Left kidney (tissue), 8 donors: ENCODE measurements around the gene RPL13A. TPM values are rescaled to one million over a fixed set of nuclear protein-coding genes. Genes with fewer than 3 reads are reported as not detected.
A peak's percentile ranks its signal among the peaks of the same experiment; 100 is the strongest.
"Not testable (repeated sequence)": the region's sequence is repeated elsewhere in the genome, so short reads cannot be mapped to it uniquely, and the experiment has no call there.

ENCODE experiments used
- DNase-seq: peaks from one replicate; pipeline ENCODE4 v3.0.0-alpha.2; 2013
- long read RNA-seq, 8 donors: transcript quantifications; one replicate each; lab custom pipeline, GENCODE V29; 2026
- polyA plus RNA-seq: library from polyadenylated mRNA; unstranded; fragments of 120-200 nt; gene quantifications from one replicate; pipeline ENCODE4 v1.2.1, GENCODE V29; 2013; ENCODE audit not compliant: insufficient read length

The RPL13A gene
- 2,088 TPM for polyA plus RNA-seq
- long read RNA-seq, donor 1, transcript RPL13A-214 (8 exons, 1,122 nt): minor isoform, 33 of 1,612 reads
- long read RNA-seq, donor 1, transcript RPL13A-204 (5 exons, 728 nt): minor isoform, 36 of 1,612 reads
- long read RNA-seq, donor 1, transcript RPL13A-201 (8 exons, 1,181 nt): major isoform, 829 of 1,612 reads
- long read RNA-seq, donor 1, partial matches to known transcripts: 675 of 1,612 reads
- long read RNA-seq, donor 1, other reads (novel, unspliced or antisense): 34 of 1,612 reads
- long read RNA-seq, donor 2, transcript RPL13A-201 (8 exons, 1,181 nt): major isoform, 787 of 1,370 reads
- long read RNA-seq, donor 2, transcript RPL13A-204 (5 exons, 728 nt): minor isoform, 33 of 1,370 reads
- long read RNA-seq, donor 2, transcript RPL13A-214 (8 exons, 1,122 nt): minor isoform, 34 of 1,370 reads
- long read RNA-seq, donor 2, partial matches to known transcripts: 489 of 1,370 reads
- long read RNA-seq, donor 2, other reads (novel, unspliced or antisense): 26 of 1,370 reads
- long read RNA-seq, donor 3, transcript RPL13A-214 (8 exons, 1,122 nt): minor isoform, 23 of 1,062 reads
- long read RNA-seq, donor 3, transcript RPL13A-201 (8 exons, 1,181 nt): major isoform, 543 of 1,062 reads
- long read RNA-seq, donor 3, transcript RPL13A-204 (5 exons, 728 nt): minor isoform, 16 of 1,062 reads
- long read RNA-seq, donor 3, partial matches to known transcripts: 464 of 1,062 reads
- long read RNA-seq, donor 3, other reads (novel, unspliced or antisense): 12 of 1,062 reads
- long read RNA-seq, donor 4, transcript RPL13A-204 (5 exons, 728 nt): minor isoform, 9 of 281 reads
- long read RNA-seq, donor 4, transcript RPL13A-201 (8 exons, 1,181 nt): major isoform, 138 of 281 reads
- long read RNA-seq, donor 4, partial matches to known transcripts: 131 of 281 reads
- long read RNA-seq, donor 4, other reads (novel, unspliced or antisense): 0 of 281 reads
- long read RNA-seq, donor 5, transcript RPL13A-214 (8 exons, 1,122 nt): minor isoform, 56 of 2,814 reads
- long read RNA-seq, donor 5, transcript RPL13A-201 (8 exons, 1,181 nt): major isoform, 1,628 of 2,814 reads
- long read RNA-seq, donor 5, transcript RPL13A-204 (5 exons, 728 nt): minor isoform, 37 of 2,814 reads
- long read RNA-seq, donor 5, partial matches to known transcripts: 1,032 of 2,814 reads
- long read RNA-seq, donor 5, other reads (novel, unspliced or antisense): 55 of 2,814 reads
- long read RNA-seq, donor 6, transcript RPL13A-214 (8 exons, 1,122 nt): minor isoform, 26 of 1,736 reads
- long read RNA-seq, donor 6, transcript RPL13A-204 (5 exons, 728 nt): minor isoform, 54 of 1,736 reads
- long read RNA-seq, donor 6, transcript RPL13A-201 (8 exons, 1,181 nt): major isoform, 958 of 1,736 reads
- long read RNA-seq, donor 6, partial matches to known transcripts: 648 of 1,736 reads
- long read RNA-seq, donor 6, other reads (novel, unspliced or antisense): 48 of 1,736 reads
- long read RNA-seq, donor 7, transcript RPL13A-214 (8 exons, 1,122 nt): minor isoform, 46 of 2,696 reads
- long read RNA-seq, donor 7, transcript RPL13A-204 (5 exons, 728 nt): minor isoform, 38 of 2,696 reads
- long read RNA-seq, donor 7, transcript RPL13A-201 (8 exons, 1,181 nt): major isoform, 1,530 of 2,696 reads
- long read RNA-seq, donor 7, partial matches to known transcripts: 1,005 of 2,696 reads
- long read RNA-seq, donor 7, other reads (novel, unspliced or antisense): 69 of 2,696 reads
- long read RNA-seq, donor 8, transcript RPL13A-204 (5 exons, 728 nt): minor isoform, 8 of 644 reads
- long read RNA-seq, donor 8, transcript RPL13A-201 (8 exons, 1,181 nt): major isoform, 387 of 644 reads
- long read RNA-seq, donor 8, transcript RPL13A-214 (8 exons, 1,122 nt): minor isoform, 12 of 644 reads
- long read RNA-seq, donor 8, partial matches to known transcripts: 221 of 644 reads
- long read RNA-seq, donor 8, other reads (novel, unspliced or antisense): 15 of 644 reads

DNA sequence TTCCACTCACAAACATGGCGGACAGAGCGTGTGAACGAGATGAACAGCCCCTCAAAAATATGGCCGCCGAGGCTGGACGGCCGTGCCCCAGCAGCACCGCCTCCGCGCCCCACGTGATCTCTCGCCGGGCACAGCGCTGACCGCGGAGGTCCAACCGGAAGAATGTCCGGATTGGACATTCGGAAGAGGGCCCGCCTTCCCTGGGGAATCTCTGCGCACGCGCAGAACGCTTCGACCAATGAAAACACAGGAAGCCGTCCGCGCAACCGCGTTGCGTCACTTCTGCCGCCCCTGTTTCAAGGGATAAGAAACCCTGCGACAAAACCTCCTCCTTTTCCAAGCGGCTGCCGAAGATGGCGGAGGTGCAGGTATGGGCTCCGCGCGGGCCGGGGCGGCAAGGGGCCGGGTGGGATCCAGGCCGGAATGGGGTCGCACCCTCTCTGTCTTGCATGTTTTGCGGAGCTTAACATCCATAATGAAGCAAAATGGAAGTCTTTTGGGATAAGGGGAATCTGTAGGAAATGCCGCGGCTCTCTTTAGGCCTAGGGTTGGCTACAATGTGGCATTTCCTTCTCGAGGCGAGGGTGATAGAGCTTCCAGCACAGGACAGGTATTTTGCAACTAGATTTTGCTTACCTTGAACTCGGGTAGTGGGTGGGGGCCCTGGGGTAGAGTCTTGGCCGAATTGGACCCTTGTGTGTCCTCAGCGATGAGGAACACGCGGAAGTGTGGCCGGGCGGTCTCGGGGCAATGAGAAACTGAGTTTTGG is at the start of gene RPL13A:
RPL13A (plus strand) TSS at position 332 of the 769 bp plus-strand sequence; CDS start at position 354, 22 bp downstream.
- DNase-seq: peak; percentile 100

GRCh38 chr19:49438261-49438660 is 49.1 kb upstream of the RPL13A start:
- DNase-seq: no peak

GRCh38 chr19:49439836-49440235 is 47.6 kb upstream of the RPL13A start:
- DNase-seq: no peak

DNA sequence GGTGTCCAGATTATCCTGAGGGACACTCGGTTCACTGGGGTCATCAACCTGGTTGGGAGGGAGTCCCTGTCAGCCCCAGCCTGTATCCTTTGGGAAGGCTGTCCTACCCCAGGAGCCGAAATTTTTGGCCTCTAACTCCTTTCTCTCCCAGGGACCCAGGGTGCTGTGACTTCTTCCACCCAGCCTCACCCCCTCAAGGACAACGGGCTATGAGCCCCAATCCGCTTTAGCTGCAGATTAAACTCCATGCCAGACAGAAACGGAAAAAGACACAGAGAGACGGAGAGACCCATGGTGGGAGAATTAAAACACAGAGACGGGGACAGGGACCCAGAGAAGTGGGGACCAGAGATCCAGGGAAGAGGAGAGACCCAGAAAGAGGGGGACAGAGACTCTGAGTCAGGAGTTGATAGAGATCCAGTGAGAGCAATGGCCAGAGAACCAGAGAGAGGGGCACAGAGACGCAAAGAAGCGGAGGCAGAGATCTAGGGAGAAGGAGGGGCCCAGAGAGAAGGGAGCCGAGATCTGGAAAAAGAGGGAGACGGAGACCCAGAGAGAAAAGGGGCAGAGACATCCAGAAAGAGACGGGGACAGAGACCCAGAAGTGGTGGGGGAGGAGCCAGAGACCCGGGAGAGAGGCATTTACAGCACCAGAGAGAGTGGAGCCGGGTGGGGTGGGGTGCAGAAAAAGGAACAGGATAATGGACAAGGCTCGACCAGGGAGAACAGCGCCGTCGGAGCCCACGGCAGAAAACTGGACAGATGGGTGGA is 46.8 kb upstream of the RPL13A start:
- no peak for DNase-seq

DNA sequence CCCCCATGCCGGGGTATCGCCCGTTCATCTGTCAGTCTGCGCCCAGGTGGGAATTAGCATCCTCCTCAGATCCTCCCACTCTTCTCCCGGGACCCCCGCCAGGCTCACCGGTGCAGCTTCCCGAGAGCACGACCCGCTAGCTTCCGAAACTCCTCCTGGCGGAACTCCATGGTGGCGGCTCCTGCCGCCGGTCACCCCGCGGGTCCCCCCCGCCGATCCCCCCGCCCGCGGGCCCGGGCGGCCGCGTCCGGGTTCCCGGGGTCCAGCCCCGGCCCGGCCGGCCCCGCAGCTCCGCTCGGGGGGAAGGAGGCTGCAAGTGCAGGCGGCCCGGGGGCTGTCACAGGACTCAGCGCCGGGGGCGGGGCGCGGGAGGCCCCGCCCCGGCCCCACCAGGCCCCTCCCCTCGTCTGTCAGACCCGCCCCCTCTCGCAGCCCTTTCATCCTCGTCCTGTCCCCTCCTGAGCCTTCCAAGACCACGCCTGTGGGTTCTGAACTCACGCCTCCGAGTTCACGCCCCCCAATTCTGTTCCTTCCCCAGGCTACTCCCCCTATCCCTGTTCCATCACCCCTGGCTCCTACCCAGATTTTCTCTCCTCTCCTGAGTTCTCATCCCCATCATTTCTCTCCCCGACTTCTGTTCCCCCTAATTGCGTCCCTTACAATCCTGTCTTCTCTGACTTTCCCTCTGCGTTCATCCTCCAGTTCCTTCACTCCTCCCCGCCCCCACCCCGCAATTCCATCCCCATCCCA is 46.0 kb upstream of the RPL13A start, which contains the start of gene SLC17A7:
SLC17A7 (minus strand) TSS at position 318 of the 750 bp plus-strand sequence; CDS start at position 170, 148 bp downstream.
- no peak for DNase-seq

- no peak for DNase-seq
Measured at GRCh38 chr19:49441960-49442350, 45.5 kb upstream of the RPL13A start.

- no peak for DNase-seq
Measured at GRCh38 chr19:49442354-49442753, 45.1 kb upstream of the RPL13A start.

DNA sequence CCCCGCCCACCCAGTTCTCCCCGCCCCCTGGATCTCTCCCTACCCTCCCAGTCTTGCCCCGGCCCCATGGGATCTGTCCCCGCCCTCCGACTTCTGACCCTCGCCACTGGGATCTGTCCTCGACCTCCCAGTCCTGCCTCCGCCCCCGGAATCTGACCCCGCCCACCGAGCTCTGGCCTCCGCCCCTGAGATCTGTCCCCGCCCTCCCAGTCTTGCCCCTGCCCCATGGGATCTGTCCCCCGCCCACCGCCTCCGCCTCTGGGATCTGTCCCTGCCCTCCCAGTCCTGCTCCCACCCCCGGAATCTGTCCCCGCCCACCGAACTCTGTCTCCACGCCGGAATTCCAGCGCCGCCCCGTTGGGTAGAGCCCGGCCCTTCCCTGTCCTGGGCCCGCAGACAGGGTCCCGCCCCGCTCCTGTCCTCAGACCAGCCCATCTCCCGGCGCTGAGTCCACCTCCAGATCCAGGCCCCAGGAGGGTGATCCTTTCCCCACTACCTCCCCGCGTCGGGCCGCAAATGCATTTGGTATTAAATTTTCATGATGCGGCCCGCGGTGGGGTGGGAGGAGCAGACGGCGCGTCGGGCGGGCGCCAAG is 44.5 kb upstream of the RPL13A start:
- peak; percentile 78 for DNase-seq

DNA sequence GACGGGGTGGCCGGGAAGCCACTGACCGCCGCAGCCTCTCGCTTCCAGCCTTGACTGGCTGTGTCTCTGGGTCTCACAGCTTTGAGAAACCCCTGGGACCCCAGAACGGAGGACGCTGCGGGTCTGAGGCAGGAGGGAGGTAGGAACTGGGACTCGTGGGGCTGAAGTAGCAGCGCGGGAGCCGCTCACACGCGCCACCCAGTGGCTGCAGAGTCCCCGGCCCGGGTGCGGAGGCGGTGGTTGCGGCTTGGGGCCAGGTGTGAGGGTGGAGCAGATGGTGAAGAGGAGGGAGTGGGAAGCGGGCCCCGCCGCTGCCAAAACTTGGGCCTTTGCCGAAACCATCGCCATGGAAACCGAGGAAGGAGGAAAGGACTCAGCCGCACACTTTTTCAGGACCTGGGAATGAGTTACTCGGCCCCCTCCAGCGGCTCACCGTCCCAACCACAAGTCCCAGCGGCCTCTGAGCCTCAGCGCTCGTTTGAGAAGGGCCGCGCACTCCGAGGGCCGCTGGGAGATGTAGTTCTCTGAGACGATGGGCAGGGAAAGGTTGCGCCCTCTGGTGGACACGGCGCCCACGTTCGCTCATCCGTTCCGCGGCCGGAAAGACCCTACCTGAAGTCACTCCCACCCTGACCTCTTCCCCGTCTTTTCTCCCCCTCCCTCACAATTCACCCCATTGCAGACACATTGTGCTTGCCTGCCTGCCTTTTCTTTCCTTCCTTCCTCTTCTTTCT is 43.9 kb upstream of the RPL13A start:
- peak; percentile 95 for DNase-seq

GRCh38 chr19:49444100-49444700 is 43.2 kb upstream of the RPL13A start:
- not testable (repeated sequence) for DNase-seq

- DNase-seq: no peak
Measured at GRCh38 chr19:49445997-49446396, 41.4 kb upstream of the RPL13A start.

GRCh38 chr19:49447485-49448431 is 39.6 kb upstream of the RPL13A start:
- no peak for DNase-seq

DNA sequence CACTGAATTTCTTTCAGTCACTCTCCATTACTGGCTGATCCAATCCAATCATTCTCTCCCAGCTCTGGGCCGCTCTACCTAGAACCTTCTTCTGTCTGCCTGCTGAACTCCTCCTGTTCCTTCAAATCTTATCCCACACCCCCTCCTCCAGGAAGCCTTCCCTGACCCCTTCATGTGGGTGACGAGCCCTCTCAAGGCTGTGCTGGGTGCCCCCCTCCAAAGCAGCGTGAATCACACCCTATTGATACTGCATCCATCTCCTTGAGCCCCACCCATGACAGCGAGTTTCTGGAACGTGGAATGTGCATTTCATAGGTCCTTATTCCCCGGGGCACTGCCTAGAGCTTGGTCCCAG is 39.0 kb upstream of the RPL13A start:
- DNase-seq: no peak

DNA sequence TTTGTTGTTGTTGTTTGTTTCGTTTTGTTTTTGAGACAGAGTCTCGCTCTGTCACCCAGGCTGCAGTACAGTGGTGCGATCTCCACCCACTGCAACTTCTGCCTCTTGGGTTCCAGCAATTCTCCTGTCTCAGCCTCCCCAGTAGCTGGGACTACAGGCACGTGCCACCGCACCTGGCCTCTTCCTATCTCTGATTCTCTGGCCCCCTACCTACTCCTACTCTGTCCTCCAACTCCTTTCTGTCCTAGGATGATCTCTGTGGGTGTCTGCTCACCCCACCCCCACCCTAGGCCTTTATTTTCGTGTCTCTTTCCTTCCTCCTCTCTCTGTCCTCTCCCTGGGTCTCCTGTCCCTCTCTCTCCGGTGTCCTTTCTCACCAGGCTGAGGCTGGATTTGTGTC is 37.0 kb upstream of the RPL13A start:
- DNase-seq: no peak

GRCh38 chr19:49451430-49452181 is 35.8 kb upstream of the RPL13A start, which contains the start of gene PIH1D1:
TSS of gene PIH1D1 (minus strand) at chr19:49451814. CDS start at chr19:49451574, 240 bp downstream.
- peak; percentile 99 for DNase-seq
